Neural progenitor cell (in vitro differentiated cells): Measurements from ENCODE around the gene CCDC158.

ENCODE experiments used
- EZH2 ChIP-seq: fragments of 200-600 bp; sonication (generic); IDR thresholded peaks from 2 replicates; pipeline ENCODE4 v1.6.1; 2017; ENCODE audit warnings: antibody characterized with exemption, mild to moderate bottlenecking, moderate library complexity
- EZH2phosphoT487 ChIP-seq: fragments of 200-600 bp; sonication (generic); IDR thresholded peaks from 2 replicates; pipeline ENCODE4 v1.6.1; 2017; ENCODE audit warnings: antibody characterized with exemption
- TF ChIP-seq, protein P1 (sequence below): fragments of 200-600 bp; sonication (generic); IDR thresholded peaks from 2 replicates; pipeline ENCODE4 v1.5.1; 2017; ENCODE audit warnings: antibody characterized with exemption, mild to moderate bottlenecking

DNA sequence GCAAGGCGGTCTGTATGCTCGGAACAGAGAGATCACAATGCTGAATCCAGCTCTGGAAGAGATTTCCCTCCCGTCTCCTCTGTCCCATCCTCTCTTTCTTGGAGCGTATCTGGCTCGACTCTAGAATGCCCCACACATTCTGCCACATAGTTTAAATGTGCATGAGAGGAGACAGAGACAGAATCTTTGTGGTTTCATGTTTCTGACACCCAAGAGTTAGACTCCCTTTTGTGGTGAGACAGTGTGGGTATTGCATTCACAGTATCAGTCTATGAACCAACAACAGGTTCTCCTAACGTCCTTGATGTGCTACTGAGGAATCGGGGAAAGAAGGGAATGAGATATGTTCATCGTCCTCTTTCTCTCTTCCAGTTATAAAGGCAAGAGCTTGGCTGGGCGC is 144.1 kb downstream of the CCDC158 start:
- TF ChIP-seq, protein P1, sequence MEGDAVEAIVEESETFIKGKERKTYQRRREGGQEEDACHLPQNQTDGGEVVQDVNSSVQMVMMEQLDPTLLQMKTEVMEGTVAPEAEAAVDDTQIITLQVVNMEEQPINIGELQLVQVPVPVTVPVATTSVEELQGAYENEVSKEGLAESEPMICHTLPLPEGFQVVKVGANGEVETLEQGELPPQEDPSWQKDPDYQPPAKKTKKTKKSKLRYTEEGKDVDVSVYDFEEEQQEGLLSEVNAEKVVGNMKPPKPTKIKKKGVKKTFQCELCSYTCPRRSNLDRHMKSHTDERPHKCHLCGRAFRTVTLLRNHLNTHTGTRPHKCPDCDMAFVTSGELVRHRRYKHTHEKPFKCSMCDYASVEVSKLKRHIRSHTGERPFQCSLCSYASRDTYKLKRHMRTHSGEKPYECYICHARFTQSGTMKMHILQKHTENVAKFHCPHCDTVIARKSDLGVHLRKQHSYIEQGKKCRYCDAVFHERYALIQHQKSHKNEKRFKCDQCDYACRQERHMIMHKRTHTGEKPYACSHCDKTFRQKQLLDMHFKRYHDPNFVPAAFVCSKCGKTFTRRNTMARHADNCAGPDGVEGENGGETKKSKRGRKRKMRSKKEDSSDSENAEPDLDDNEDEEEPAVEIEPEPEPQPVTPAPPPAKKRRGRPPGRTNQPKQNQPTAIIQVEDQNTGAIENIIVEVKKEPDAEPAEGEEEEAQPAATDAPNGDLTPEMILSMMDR, result no peak
- TF ChIP-seq EZH2phosphoT487, result no peak
- TF ChIP-seq EZH2, result no peak
